ENCODE data around the gene ATP8B1. TPM values are rescaled to one million over a fixed set of nuclear protein-coding genes. Genes with fewer than 3 reads are reported as not detected.

Gene ATP8B1
- total and polyA plus RNA-seq, 9 of the 15 experiments (the other 6 are each of a cell fraction or from before 2014, with no cell fraction given), result 0.01 to 0.22 (median 0.03) TPM; not detected in 3

- TF ChIP-seq CHD7 (IDR thresholded peaks at IDR 0.05; ENCODE audit: low read depth, low read length) (no peak), RERE (CRISPR knock-in tag; IDR thresholded peaks at IDR 0.05; ENCODE audit: borderline replicate concordance) (no peak), ZNF224 (CRISPR knock-in tag; IDR thresholded peaks at IDR 0.05) (no peak), POLR2A (conservative IDR thresholded peaks at IDR 0.05) (0 out of 2 replicates have a peak, but pooled peaks have one; percentile 24), PBX2 (CRISPR knock-in tag; IDR thresholded peaks at IDR 0.05; ENCODE audit: low read depth) (no peak), PBX2 (tag; conservative IDR thresholded peaks at IDR 0.05; ENCODE audit: low read depth) (peak; percentile 46), TAF9B (IDR thresholded peaks at IDR 0.05; ENCODE audit: partially characterized antibody) (peak; percentile 18), TCF7 (IDR thresholded peaks at IDR 0.05; ENCODE audit: borderline replicate concordance) (no peak), GATAD2B (IDR thresholded peaks at IDR 0.05; ENCODE audit: borderline replicate concordance) (0 out of 2 replicates have a peak, but pooled peaks have one; percentile 34)
Observed at GRCh38 chr18:57846258-57846657, 43.1 kb upstream of the ATP8B1 start (continued).
